ENCODE measurements around the gene RBMXL2.

The RBMXL2 gene

DNA sequence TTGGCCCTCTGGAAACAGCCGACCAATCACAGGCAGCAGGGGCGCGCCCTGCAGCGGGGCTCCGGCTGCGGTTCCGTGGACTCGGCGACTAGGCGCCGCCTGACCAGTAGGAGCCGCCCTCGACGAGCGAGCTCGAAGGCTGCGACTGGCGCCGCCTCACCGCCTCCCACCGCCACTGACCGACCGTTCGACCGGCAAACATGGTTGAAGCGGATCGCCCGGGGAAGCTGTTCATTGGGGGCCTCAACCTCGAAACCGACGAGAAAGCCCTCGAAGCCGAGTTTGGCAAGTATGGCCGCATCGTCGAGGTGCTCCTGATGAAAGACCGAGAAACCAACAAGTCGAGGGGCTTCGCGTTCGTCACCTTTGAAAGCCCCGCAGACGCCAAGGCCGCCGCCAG lies at the start of gene RBMXL2:
RBMXL2 (plus strand) TSS at position 78 of the 400 bp plus-strand sequence; CDS start at position 201, 123 bp downstream.
- Histone ChIP-seq H3K27ac (no peak within 1 kb of the TSS), H3K36me3 (no peaks in the 10 kb centered on the region), H3K4me3 (no peak within 1 kb of the TSS), H3K4me1 (no peaks in the 10 kb centered on the region), H3K27me3 (no peaks in the 10 kb centered on the region), H3K9me3 (no peaks in the 10 kb centered on the region)
- DNase-seq = peak in 1 of 2 donors; percentile 63
- intact Hi-C loops (cut with DNase I; ENCODE audit: low total_unique reads) = no loop called here
- TF ChIP-seq, protein P1, sequence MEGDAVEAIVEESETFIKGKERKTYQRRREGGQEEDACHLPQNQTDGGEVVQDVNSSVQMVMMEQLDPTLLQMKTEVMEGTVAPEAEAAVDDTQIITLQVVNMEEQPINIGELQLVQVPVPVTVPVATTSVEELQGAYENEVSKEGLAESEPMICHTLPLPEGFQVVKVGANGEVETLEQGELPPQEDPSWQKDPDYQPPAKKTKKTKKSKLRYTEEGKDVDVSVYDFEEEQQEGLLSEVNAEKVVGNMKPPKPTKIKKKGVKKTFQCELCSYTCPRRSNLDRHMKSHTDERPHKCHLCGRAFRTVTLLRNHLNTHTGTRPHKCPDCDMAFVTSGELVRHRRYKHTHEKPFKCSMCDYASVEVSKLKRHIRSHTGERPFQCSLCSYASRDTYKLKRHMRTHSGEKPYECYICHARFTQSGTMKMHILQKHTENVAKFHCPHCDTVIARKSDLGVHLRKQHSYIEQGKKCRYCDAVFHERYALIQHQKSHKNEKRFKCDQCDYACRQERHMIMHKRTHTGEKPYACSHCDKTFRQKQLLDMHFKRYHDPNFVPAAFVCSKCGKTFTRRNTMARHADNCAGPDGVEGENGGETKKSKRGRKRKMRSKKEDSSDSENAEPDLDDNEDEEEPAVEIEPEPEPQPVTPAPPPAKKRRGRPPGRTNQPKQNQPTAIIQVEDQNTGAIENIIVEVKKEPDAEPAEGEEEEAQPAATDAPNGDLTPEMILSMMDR (IDR thresholded peaks at IDR 0.05) = no peak

DNA sequence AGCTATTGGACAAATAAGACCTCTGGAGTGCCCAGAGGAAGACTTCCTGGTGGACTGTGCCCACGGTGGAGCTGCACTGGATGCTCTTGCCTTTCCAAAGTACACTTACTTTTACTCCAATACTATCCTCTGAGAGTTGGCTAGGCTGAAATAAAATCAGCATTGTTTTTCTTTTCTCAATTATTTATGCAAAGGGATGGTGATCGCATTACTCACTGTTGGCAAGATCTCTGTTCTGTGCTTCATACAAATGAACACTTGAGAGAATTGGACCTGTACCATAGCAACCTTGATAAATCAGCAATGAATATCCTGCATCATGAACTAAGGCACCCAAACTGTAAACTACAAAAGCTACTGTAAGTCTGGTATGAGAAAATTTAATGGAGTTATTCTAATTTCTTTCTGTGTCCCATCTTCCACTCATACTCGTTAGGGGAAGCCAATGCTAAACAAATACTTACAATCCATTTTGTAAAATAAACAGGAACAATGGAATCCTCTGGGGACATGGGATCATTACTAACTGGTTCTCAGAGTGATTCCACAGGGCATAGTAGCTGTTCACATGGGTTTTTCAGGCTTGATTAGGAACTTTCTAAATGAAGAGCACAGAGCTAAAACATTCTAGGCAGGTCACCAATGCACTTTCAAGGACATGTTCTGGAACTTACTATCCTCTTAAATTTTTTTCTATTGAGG lies 42.2 kb upstream of the RBMXL2 start:
- Histone ChIP-seq H3K27ac (no peak overlapping the region), H3K9me3 (no peaks in the 10 kb centered on the region), H3K4me3 (no peak overlapping the region), H3K36me3 (no peaks in the 10 kb centered on the region), H3K27me3 (no peaks in the 10 kb centered on the region), H3K4me1 (no peaks in the 10 kb centered on the region)
- TF ChIP-seq, protein P1 (IDR thresholded peaks at IDR 0.05) = no peak
- intact Hi-C loops (cut with DNase I; ENCODE audit: low total_unique reads) = no loop called here
- DNase-seq = no peak

DNA sequence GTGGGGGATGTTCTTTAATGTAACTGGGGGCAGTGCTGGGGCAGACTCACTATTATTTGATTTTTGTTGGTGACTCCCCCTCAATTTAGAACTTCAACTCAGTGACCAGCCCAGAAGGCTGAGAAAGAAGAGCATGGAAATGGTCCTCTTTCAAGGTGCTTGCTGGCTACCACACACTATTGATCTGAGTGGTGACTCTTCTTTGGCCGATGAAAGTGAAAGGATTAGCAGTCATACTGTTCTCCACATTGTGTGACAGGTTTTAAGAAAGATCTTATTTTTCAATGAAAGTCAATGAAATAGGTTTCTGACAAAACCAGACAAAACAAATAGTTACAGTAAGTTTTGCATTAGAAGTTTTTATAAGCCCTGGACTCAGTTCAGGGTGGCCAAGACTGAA lies 38.6 kb upstream of the RBMXL2 start:
- H3K4me1 ChIP-seq = no peaks in the 10 kb centered on the region
- H3K4me3 ChIP-seq = no peak overlapping the region
- intact Hi-C loops (cut with DNase I; ENCODE audit: low total_unique reads) = no loop called here
- H3K27ac ChIP-seq = no peak overlapping the region
- no peaks in the 10 kb centered on the region for H3K9me3 ChIP-seq
- no peak for DNase-seq
- no peaks in the 10 kb centered on the region for H3K36me3 ChIP-seq
- no peaks in the 10 kb centered on the region for H3K27me3 ChIP-seq
- TF ChIP-seq, protein P1 (IDR thresholded peaks at IDR 0.05) = no peak

DNA sequence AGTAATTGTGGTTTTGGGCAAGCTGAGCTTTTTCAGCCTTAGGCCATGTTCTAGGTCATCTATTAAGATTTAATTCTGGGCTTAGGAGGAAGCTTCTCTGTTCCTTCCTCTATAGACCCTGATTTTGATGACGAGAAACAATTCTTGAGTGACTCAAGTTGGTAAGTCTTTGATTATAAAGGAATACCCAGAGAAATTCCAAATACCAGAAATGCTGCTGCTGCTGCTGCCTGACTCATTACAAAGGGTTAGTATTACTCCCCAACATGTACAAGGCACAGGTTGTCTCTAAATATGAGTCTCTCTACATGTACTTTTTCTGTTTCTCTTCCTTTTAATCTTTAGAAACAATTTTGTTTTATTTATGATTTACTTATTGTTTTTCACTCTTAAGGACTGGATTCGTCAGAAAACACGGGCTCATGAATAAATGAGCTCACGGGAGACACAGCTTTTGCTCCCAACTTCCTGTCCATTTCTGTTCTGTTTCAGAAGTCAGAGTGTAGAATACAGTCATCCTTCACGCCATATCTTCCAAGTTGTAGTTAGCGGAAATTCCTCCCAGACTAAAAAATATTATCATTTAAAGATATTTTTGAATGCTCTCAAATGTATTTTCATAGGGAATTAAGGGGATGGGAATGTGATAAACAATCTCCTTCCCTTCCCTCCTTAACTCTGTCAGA lies 31.8 kb upstream of the RBMXL2 start:
- H3K27me3 ChIP-seq = no peaks in the 10 kb centered on the region
- no peak for DNase-seq
- H3K4me3 ChIP-seq = no peak overlapping the region
- H3K36me3 ChIP-seq = no peaks in the 10 kb centered on the region
- no peak overlapping the region for H3K27ac ChIP-seq
- TF ChIP-seq, protein P1 (IDR thresholded peaks at IDR 0.05) = no peak
- intact Hi-C loops (cut with DNase I; ENCODE audit: low total_unique reads) = no loop called here
- no peaks in the 10 kb centered on the region for H3K9me3 ChIP-seq
- no peaks in the 10 kb centered on the region for H3K4me1 ChIP-seq

DNA sequence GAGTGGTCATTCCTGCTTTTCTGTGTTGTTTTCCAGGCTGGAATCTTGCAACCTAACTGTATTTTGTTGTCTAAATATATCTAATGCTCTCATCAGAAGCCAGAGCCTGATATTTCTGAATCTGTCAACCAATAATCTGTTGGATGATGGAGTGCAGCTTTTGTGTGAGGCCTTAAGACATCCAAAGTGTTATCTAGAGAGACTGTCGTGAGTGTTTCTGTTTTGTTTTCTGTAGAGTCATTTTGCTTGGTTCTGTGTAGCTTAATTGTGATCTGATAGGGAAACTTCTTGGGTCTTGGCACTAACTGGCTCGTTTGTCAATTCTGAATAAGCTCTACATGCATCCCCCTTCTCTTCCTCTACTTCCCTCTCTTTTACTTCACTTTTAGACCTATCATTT lies 31.2 kb upstream of the RBMXL2 start:
- no peaks in the 10 kb centered on the region for H3K4me1 ChIP-seq
- H3K27ac ChIP-seq = no peak overlapping the region
- intact Hi-C loops (cut with DNase I; ENCODE audit: low total_unique reads) = no loop called here
- H3K4me3 ChIP-seq = no peak overlapping the region
- H3K36me3 ChIP-seq = no peaks in the 10 kb centered on the region
- DNase-seq = no peak
- no peaks in the 10 kb centered on the region for H3K9me3 ChIP-seq
- TF ChIP-seq, protein P1 (IDR thresholded peaks at IDR 0.05) = no peak
- H3K27me3 ChIP-seq = no peaks in the 10 kb centered on the region
